Measurements from ENCODE around the gene VDAC1. TPM values are rescaled to one million over a fixed set of nuclear protein-coding genes. Genes with fewer than 3 reads are reported as not detected.

Gene VDAC1
- polyA plus RNA-seq, 3 donors, result 184 to 202 (median 187) TPM

DNA sequence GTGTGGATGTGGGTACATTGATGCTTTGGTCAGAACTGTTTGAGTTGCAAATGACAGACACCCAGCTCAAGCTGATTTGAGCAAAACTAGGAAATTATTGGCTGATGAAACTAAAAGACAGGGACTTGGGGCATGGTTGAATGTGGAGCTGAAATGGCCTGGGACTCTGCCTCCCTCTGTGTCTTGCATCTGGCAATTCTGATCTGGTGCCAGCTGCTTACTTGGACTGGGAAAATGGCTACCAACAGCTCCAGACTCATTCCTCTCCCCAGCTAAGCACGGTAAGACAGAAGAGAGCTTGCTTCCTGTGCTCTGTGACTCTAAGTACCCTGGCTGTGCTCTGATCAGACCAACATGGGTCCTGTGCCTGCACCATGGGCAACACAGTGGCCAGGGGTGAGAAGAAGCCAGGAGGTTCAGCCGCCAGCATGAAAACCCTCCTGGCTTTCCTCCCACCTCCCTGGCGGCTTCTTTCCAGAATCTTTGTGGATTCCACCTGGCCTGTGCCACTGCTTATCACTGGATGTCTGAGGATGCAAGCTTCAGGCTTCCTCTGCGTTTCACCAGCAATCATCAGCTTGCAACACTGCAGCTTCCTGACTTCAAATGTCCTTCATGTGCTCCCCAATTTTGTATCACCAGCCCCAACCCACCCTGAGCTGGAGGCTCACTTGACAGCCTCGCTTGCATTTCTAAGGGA is 80.4 kb downstream of the VDAC1 start:
- DNase-seq (ENCODE audit: extremely low read depth in 1 of 11, low read depth in 9 of 11, low spot score in 4 of 11), result no peak

DNA sequence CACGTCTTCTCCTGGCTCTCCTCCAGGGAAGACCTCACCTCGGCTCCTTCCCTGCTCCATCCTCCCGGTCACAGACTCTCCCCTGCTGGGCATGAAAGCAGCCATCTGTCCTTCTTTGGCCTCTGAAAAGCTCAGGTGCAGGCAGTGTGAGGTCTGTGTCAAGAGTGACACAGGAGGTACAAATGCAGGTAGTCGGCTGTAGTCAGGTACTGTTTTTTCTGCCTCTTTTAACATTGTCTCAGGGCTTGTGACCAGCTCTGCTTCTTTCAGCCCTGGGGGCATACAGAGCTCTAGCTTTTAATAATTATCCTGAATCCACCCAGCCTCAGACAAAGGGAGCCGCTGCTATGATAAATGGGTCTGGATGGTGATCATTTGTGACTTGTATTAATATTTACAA is 82.8 kb downstream of the VDAC1 start:
- DNase-seq (ENCODE audit: extremely low read depth in 1 of 11, low read depth in 9 of 11, low spot score in 4 of 11), result no peak

Other genes with a start within 250 kb of the VDAC1 start
- gene C5orf15, start 36.4 kb downstream of the VDAC1 start, polyA plus RNA-seq (ENCODE audit: insufficient read length in 3 of 3), result 100 to 1,000 TPM; 127 to 136 (median 135) TPM
- gene TCF7, start 109.7 kb upstream of the VDAC1 start, polyA plus RNA-seq (ENCODE audit: insufficient read length in 3 of 3), result 10 to 100 TPM; 11.5 to 14.7 (median 14.4) TPM
- 100 to 1,000 TPM; 681 to 900 (median 805) TPM for gene SKP1, start 172.0 kb upstream of the VDAC1 start, polyA plus RNA-seq (ENCODE audit: insufficient read length in 3 of 3)
- 100 to 1,000 TPM; 176 to 229 (median 220) TPM for gene PPP2CA, start 221.1 kb upstream of the VDAC1 start, polyA plus RNA-seq (ENCODE audit: insufficient read length in 3 of 3)

Data from renal cortex interstitium (tissue), 11 donors.